Karpas-422 (cell line): Measurements from ENCODE around the gene HOMER1. TPM values are rescaled to one million over a fixed set of nuclear protein-coding genes. Genes with fewer than 3 reads are reported as not detected.
"Not testable (repeated sequence)": the region's sequence is repeated elsewhere in the genome, so short reads cannot be mapped to it uniquely, and the experiment has no call there.

Experiments
- DNase-seq: peaks from one replicate; pipeline ENCODE4 v3.0.0-alpha.2; 2015
- H2AFZ ChIP-seq: fragments of 200-600 bp; sonication (generic); 2 replicates; pipeline ENCODE4 v1.6.1; 2014; ENCODE audit warnings: antibody characterized with exemption, low read length, mixed read lengths
- H3K27ac ChIP-seq: fragments of 200-600 bp; sonication (generic); 2 replicates; pipeline ENCODE4 v1.5.1; 2014; ENCODE audit warnings: mild to moderate bottlenecking, low read length, moderate library complexity
- H3K27me3 ChIP-seq: fragments of 200-600 bp; sonication (generic); 2 replicates; pipeline ENCODE4 v1.6.1; 2014; ENCODE audit warnings: low read length, mixed read lengths
- H3K36me3 ChIP-seq: fragments of 200-600 bp; sonication (generic); 2 replicates; pipeline ENCODE4 v1.6.1; 2014; ENCODE audit warnings: low read length, mixed read lengths; ENCODE audit not compliant: insufficient read depth
- H3K4me1 ChIP-seq: fragments of 200-600 bp; sonication (generic); 2 replicates; pipeline ENCODE4 v1.6.1; 2014; ENCODE audit warnings: mild to moderate bottlenecking, low read length, mixed read lengths
- H3K4me2 ChIP-seq: fragments of 200-600 bp; sonication (generic); 2 replicates; pipeline ENCODE4 v1.6.1; 2014; ENCODE audit warnings: low read length, low read depth, mild to moderate bottlenecking; ENCODE audit not compliant: poor library complexity, severe bottlenecking
- H3K4me3 ChIP-seq: fragments of 200-600 bp; sonication (generic); 2 replicates; pipeline ENCODE4 v1.5.1; 2014; ENCODE audit warnings: mild to moderate bottlenecking, antibody characterized with exemption, low read length, mixed read lengths
- H3K79me2 ChIP-seq: fragments of 200-600 bp; sonication (generic); 2 replicates; pipeline ENCODE4 v1.6.1; 2014; ENCODE audit warnings: mild to moderate bottlenecking, low read length, mixed read lengths
- H3K9ac ChIP-seq: fragments of 200-600 bp; sonication (generic); 2 replicates; pipeline ENCODE4 v1.6.0; 2014; ENCODE audit warnings: low read length
- H3K9me2 ChIP-seq: fragments of 200-600 bp; sonication (generic), shearing (Covaris generic); replicated peaks from 2 replicates; pipeline ENCODE4 v1.6.0; 2014; ENCODE audit warnings: mild to moderate bottlenecking, low read length, moderate library complexity; ENCODE audit not compliant: insufficient read depth
- H3K9me3 ChIP-seq: fragments of 300-700, 200-600 bp; sonication (generic); 2 replicates; pipeline ENCODE4 v1.6.1; 2014; ENCODE audit warnings: low read length, mixed read lengths
- H4K20me1 ChIP-seq: fragments of 200-600 bp; sonication (generic); 2 replicates; pipeline ENCODE4 v1.6.1; 2014; ENCODE audit warnings: mild to moderate bottlenecking, antibody characterized with exemption, low read length, low read depth; ENCODE audit not compliant: insufficient read depth
- total RNA-seq: library from RNA; depleted of rRNA; stranded (reverse); fragments of >200 nt; shearing (Covaris generic); gene quantifications from 2 replicates; pipeline ENCODE4 v1.2.3, GENCODE V29; 2014; ENCODE audit warnings: low replicate concordance

Gene HOMER1
- total RNA-seq, 1 experiment from 2014 or later: 1.1 TPM

DNA sequence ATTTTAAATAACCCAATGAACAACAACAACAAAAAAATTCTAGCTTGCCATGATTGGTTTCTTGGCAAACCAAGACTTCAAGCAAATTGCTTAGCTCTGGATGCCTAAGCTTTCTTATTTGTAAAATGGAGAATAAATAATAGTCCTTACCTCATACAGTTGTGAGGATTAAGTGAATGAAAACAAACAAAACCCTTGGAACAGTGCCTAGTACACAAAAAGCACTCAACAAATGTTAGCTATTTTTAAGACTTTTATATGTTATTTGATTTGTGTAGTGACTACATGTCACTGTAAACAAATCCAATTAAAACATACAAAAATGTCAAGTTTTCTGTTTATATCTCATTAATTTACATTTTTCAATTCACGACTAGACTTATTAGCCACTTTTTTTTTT is 13.5 kb upstream of the HOMER1 start:
- Histone ChIP-seq H3K9me2 (no peaks in the 10 kb centered on the region), H3K9me3 (no peaks in the 10 kb centered on the region), H3K4me1 (no peaks in the 10 kb centered on the region), H3K4me3 (no peak overlapping the region), H4K20me1 (no peaks in the 10 kb centered on the region), H3K79me2 (no peaks in the 10 kb centered on the region), H3K27me3 (no peaks in the 10 kb centered on the region), H3K36me3 (no peaks in the 10 kb centered on the region), H3K9ac (no peak overlapping the region), H2AFZ (no peak overlapping the region), H3K4me2 (no peak overlapping the region), H3K27ac (no peak overlapping the region)
- no peak for DNase-seq

DNA sequence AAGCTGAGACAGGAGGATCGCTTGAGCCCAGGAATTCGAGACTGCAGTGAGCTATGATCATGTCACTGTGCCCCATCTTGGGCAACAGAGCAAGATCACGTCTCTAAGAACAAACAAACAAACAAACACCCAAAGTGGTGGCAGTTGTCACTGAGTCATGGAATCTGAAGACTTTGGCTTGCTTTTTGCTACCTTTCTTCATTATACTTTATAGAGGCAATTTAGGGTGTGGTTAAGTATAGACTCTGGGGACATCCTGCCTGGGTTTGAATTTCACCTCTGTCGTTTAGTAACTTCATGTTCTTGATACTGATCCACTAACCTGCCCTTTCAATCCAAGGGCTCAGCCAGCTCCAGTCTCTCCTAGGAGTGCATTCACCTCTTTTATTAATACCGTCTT is 13.0 kb upstream of the HOMER1 start:
- Histone ChIP-seq H3K4me1 (no peaks in the 10 kb centered on the region), H3K4me3 (no peak overlapping the region), H3K9me3 (no peaks in the 10 kb centered on the region), H2AFZ (no peak overlapping the region), H3K27ac (no peak overlapping the region), H4K20me1 (no peaks in the 10 kb centered on the region), H3K27me3 (no peaks in the 10 kb centered on the region), H3K4me2 (no peak overlapping the region), H3K9me2 (no peaks in the 10 kb centered on the region), H3K9ac (no peak overlapping the region), H3K36me3 (no peaks in the 10 kb centered on the region), H3K79me2 (no peaks in the 10 kb centered on the region)
- no peak for DNase-seq

DNA sequence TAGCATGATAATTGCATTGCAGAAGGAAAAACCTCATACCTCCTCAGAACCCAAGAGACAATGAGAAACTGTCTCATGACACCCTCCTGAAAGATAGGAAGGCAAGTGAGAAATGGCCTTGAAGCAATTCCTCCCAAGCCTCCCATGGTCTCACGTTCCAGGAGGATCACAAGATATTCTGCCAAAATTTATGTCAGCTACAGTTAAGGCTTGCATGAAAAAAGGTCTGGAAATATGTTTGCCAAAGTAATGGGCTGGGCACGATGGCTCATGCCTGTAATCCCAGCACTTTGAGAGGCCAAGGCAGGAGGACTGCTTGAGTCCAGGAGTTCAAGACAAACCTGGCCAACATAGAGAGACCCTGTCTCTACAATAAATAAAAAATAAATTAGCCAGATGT is 12.6 kb upstream of the HOMER1 start:
- H3K9me2 ChIP-seq: no peaks in the 10 kb centered on the region
- no peak for DNase-seq

DNA sequence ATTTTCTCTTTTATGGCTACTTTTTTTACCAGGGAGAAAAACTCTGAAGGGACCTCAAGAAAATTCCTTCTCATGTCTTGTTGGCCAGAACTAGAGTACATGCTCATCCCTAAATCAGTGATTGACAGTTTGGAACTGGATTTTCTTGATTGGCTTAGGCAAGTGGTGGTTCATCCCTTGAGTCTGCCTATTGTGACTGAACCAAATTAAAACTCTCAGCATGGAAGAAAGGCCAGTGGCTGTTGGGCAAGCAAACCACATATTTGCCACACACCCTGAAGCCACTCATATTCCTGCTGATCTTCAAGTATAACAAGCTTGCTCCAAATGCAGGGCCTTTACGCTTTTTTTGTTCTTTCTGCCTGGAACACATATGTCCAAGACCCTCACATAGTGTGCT is 7.2 kb upstream of the HOMER1 start:
- DNase-seq: no peak
- Histone ChIP-seq H3K4me2 (no peak overlapping the region), H4K20me1 (no peaks in the 10 kb centered on the region), H3K4me3 (no peak overlapping the region), H3K9ac (no peak overlapping the region), H2AFZ (no peak overlapping the region), H3K79me2 (no peaks in the 10 kb centered on the region), H3K27me3 (no peaks in the 10 kb centered on the region), H3K36me3 (no peaks in the 10 kb centered on the region), H3K27ac (no peak overlapping the region), H3K9me2 (no peaks in the 10 kb centered on the region), H3K9me3 (no peaks in the 10 kb centered on the region), H3K4me1 (peaks cover 2% of the 10 kb centered on the region; the same call in 1 of the 2 replicates)

More for the DNA sequence above, 12.6 kb upstream of the HOMER1 start:
- H3K36me3 ChIP-seq: no peaks in the 10 kb centered on the region
- no peaks in the 10 kb centered on the region for H3K79me2 ChIP-seq
- no peaks in the 10 kb centered on the region for H3K4me1 ChIP-seq
- no peak overlapping the region for H2AFZ ChIP-seq
- H3K4me3 ChIP-seq: no peak overlapping the region
- H3K27ac ChIP-seq: no peak overlapping the region
- no peak overlapping the region for H3K9ac ChIP-seq
- no peaks in the 10 kb centered on the region for H4K20me1 ChIP-seq
- no peaks in the 10 kb centered on the region for H3K27me3 ChIP-seq
- no peak overlapping the region for H3K4me2 ChIP-seq
- no peaks in the 10 kb centered on the region for H3K9me3 ChIP-seq

DNA sequence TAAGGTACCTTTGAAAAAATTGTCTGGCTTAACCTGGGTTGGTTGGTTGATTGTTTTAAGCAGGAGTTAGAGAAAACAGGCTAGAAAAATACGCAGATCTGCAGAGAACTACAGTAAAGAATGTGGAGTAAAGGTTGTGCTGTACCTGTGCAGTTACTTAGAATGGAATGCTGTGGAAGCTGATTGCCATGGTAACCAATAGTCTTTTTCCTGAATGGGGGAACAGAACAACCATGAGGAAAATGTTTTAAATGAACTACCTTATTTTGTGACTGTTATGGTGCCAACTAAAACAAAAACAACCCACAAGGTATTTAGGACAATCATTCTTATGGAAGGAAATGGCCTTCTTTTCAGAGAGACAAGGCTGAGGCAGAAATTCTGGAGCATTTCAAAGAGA is 4.8 kb upstream of the HOMER1 start:
- H3K79me2 ChIP-seq: no peaks in the 10 kb centered on the region

DNA sequence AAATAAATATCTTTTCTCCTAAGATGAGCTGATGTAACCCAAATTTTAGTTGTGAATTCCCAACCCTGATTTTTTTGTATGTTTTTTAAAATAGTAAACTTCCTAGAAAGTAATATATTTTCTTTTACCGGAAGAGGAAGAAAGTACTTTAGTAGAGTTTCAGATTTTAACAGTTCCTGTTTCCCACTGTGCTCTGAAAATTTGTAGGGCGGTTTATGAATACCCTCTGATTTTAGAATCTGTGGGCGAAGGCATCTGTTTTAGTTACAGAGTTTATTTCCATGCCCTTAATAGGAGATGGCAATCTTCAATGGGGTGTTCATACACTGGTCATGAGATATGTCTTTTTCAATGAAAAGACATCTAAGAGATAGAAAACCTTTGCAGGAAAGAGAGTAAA is 3.7 kb upstream of the HOMER1 start:
- DNase-seq: no peak
- no peaks in the 10 kb centered on the region for H3K9me2 ChIP-seq
- H3K4me1 ChIP-seq: peaks cover 19% of the 10 kb centered on the region
- no peak overlapping the region for H3K27ac ChIP-seq
- no peaks in the 10 kb centered on the region for H3K79me2 ChIP-seq
- H3K36me3 ChIP-seq: no peaks in the 10 kb centered on the region
- no peaks in the 10 kb centered on the region for H3K27me3 ChIP-seq
- H2AFZ ChIP-seq: no peak overlapping the region
- H3K4me3 ChIP-seq: no peak overlapping the region
- H3K9ac ChIP-seq: no peak overlapping the region
- no peak overlapping the region for H3K4me2 ChIP-seq
- H4K20me1 ChIP-seq: no peaks in the 10 kb centered on the region
- no peaks in the 10 kb centered on the region for H3K9me3 ChIP-seq

More for the DNA sequence above, 4.8 kb upstream of the HOMER1 start:
- no peak overlapping the region for H2AFZ ChIP-seq
- no peak overlapping the region for H3K27ac ChIP-seq
- no peak for DNase-seq
- no peak overlapping the region for H3K4me3 ChIP-seq
- H3K4me1 ChIP-seq: peaks cover 17% of the 10 kb centered on the region
- H4K20me1 ChIP-seq: no peaks in the 10 kb centered on the region
- no peaks in the 10 kb centered on the region for H3K9me3 ChIP-seq
- H3K4me2 ChIP-seq: no peak overlapping the region
- no peak overlapping the region for H3K9ac ChIP-seq
- no peaks in the 10 kb centered on the region for H3K9me2 ChIP-seq
- H3K27me3 ChIP-seq: no peaks in the 10 kb centered on the region
- no peaks in the 10 kb centered on the region for H3K36me3 ChIP-seq

DNA sequence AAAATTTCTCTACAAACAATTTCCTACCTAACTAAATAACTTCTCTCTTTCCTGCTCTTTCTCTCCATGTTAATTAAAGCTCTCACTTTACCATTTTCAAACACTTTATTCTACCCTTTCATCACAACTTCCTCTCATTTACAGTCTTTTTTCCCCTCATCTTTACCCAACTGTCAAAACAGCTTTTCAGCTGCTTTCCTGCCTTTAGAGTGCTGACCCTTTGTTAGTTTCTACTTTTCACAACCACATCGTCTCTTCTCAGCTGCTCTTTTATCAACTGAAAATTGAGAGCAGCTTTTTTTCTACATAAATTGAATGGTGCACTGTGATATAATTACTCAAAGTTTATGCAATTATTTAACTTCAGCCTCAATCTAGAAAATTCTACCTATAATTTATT is 3.1 kb upstream of the HOMER1 start:
- Histone ChIP-seq H3K9me3 (no peaks in the 10 kb centered on the region), H3K9ac (no peak overlapping the region), H2AFZ (no peak overlapping the region), H3K27ac (no peak overlapping the region), H3K36me3 (no peaks in the 10 kb centered on the region), H3K4me1 (peaks cover 19% of the 10 kb centered on the region), H4K20me1 (no peaks in the 10 kb centered on the region), H3K4me2 (no peak overlapping the region), H3K27me3 (no peaks in the 10 kb centered on the region), H3K79me2 (no peaks in the 10 kb centered on the region), H3K9me2 (no peaks in the 10 kb centered on the region), H3K4me3 (no peak overlapping the region)
- no peak for DNase-seq

DNA sequence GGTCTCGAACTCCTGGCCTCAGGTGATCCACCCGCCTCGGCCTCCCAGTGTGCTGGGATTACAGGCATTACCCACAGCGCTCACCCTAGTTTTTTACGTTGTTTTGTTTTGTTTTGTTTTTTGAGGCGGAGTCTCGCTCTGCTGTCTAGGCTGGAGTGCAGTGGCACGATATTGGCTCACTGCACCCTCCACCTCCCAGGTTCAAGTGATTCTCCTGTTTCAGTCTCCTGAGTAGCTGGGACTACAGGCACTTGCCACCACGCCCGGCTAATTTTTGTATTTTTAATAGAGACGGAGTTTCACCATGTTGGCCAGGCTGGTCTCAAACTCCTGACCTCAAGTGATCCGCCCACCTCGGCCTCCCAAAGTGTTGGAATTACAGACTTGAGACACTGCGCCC is 2.4 kb upstream of the HOMER1 start:
- H3K4me2 ChIP-seq, H3K36me3 ChIP-seq, H3K79me2 ChIP-seq, H4K20me1 ChIP-seq, H3K9me2 ChIP-seq, H2AFZ ChIP-seq, DNase-seq, H3K27me3 ChIP-seq, H3K4me3 ChIP-seq, H3K9me3 ChIP-seq, H3K9ac ChIP-seq, H3K27ac ChIP-seq: not testable (repeated sequence)
- H3K4me1 ChIP-seq: peaks cover 19% of the 10 kb centered on the region
